ENCODE measurements around the gene KCTD19. TPM values are rescaled to one million over a fixed set of nuclear protein-coding genes. Genes with fewer than 3 reads are reported as not detected.
A peak's percentile ranks its signal among the peaks of the same experiment; 100 is the strongest.
"Not testable (repeated sequence)": the region's sequence is repeated elsewhere in the genome, so short reads cannot be mapped to it uniquely, and the experiment has no call there.

The KCTD19 gene
- under 1 TPM in 4 of 6 donors, not detected in 2; 0.09 to 0.56 (median 0.36) TPM for total RNA-seq
- under 1 TPM; 0.42 to 0.70 TPM for polyA plus RNA-seq

DNA sequence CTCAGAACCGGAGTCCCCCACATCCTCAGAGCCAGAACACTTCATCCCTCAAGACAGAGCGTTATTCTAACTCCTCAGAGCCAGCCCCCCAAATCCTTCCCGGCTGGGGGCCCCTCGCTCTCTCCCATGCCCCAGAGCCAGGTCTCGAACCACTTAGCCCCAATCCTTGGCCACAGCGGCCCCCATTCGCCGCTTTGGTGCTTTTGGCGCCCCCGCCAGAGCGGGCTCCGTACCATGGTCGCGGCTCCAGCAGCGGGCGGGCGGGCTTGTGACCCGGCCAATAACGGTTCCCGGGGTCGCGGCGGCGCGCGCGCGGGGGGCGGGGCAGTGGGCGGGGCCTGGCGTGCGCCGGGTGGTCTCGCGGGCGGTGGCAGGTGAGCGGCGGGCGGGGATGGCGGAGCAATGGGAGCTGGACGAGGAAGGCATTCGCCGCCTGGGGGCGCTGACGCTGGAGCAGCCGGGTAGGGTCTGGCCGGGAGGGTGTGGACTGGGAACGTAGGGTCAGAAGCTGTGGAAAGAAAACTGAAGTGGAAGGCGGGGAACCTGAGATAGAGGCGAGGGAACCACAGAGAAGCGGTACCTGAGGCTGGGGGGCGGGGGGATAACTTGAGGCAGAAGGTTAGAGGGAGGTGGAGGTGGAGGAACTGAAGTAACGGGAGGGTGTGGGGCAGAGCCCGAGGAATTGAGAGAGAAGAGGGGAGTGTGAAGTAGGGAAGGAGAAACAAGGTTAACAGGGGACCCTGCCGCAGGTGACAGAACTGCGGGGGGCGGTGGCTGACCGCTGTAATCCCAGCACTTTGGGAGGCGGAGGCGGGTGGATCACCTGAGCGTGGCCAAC, at the start of gene KCTD19, which contains the start of gene LRRC36:
TSS of gene KCTD19 (minus strand) at position 270 of the 838 bp plus-strand sequence. CDS start at position 236, 34 bp downstream.
TSS of gene LRRC36 (plus strand) at position 344 of the 838 bp plus-strand sequence. CDS start at position 392, 48 bp downstream.
- H3K36me3 ChIP-seq: no peaks in the 10 kb centered on the region
- no peak for FAIRE-seq
- 7 to 8% methylated on average over 58 to 61 of the region's 61 CpGs for WGBS, 2 donors
- peak within 1 kb of the TSS; percentile 37 to 61 (median 46) for H3K4me3 ChIP-seq
- TF ChIP-seq, protein P1, sequence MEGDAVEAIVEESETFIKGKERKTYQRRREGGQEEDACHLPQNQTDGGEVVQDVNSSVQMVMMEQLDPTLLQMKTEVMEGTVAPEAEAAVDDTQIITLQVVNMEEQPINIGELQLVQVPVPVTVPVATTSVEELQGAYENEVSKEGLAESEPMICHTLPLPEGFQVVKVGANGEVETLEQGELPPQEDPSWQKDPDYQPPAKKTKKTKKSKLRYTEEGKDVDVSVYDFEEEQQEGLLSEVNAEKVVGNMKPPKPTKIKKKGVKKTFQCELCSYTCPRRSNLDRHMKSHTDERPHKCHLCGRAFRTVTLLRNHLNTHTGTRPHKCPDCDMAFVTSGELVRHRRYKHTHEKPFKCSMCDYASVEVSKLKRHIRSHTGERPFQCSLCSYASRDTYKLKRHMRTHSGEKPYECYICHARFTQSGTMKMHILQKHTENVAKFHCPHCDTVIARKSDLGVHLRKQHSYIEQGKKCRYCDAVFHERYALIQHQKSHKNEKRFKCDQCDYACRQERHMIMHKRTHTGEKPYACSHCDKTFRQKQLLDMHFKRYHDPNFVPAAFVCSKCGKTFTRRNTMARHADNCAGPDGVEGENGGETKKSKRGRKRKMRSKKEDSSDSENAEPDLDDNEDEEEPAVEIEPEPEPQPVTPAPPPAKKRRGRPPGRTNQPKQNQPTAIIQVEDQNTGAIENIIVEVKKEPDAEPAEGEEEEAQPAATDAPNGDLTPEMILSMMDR (IDR thresholded peaks at IDR 0.05): peak; percentile 14 to 30 (median 25)
- H3K9me3 ChIP-seq: no peaks in the 10 kb centered on the region
- peak; percentile 68 to 91 (median 84) for DNase-seq
- peaks cover 0 to 6% (median 0%) of the 10 kb centered on the region in 3 donors for H3K4me1 ChIP-seq
- intact Hi-C loops (cut with DNase I): no loop called here
- H3K27ac ChIP-seq: peak within 1 kb of the TSS in 1 of 4 donors; percentile 10
- peak; percentile 94 to 98 (median 96) for ATAC-seq
- H3K27me3 ChIP-seq: no peaks in the 10 kb centered on the region

DNA sequence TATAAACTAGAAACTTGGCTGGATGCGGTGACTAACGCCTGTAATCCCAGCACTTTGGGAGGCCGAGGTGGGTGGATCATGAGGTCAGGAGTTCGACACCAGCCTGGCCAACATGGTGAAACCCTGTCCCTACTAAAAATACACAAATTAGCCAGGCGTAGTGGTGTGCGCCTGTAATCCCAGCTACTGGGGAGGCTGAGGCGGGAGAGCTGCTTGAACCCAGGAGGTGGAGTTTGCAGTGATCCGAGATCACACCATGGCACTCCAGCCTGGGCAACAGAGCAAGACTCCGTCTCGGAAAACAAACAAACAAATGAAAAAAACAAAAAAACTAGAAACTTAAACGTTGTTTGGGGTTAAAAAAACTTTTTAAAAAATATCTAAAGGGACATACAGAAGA, 49.5 kb upstream of the KCTD19 start:
- WGBS, 2 donors: 87 to 90% methylated on average over 11 of the region's 11 CpGs
- H3K27ac ChIP-seq; ATAC-seq; DNase-seq; FAIRE-seq; H3K27me3 ChIP-seq; H3K4me3 ChIP-seq; intact Hi-C loops (cut with DNase I); H3K4me1 ChIP-seq; H3K9me3 ChIP-seq; H3K36me3 ChIP-seq: not testable (repeated sequence)

DNA sequence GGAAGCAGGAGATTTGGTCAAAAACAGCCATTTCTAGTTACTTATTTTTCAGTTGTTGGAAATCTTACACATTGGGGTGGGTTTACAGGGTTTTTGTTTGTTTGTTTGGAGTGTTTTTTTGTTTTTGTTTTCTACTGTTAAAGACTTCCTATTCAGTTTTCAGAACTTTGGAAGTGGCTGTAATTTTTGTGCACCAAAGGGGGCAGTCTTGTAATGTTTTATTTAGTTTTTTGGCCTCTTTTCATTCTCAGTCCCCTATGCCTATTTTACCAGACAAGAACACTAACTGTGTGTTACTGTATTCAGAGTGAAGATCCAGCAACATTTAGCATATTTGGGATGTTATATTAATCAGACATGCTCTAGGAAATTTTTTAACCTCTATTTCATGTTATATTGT, 46.1 kb upstream of the KCTD19 start:
- FAIRE-seq: no peak
- TF ChIP-seq, protein P1 (IDR thresholded peaks at IDR 0.05): peak in 3 of 4 donors; percentile 9 to 20 (median 13)
- DNase-seq: no peak

DNA sequence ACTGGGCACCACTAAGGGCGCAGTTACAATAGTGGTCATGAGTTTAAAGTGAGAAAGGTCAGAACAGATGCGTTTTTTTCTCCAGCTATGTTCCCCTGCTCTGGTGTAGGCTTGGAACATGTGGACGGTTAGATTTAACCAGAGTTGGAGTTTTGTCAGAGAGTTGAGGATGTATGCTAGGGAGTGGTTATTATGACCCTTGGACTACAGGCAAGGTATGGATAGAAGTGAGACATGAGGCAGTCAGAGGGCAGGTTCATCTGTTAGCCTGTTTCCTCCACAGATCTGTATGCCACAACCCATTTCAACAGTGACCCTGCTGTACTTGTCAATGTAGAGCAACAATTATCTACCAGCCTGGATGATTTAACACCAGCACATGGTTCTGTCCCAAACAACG, 44.1 kb upstream of the KCTD19 start:
- no peaks in the 10 kb centered on the region for H3K27me3 ChIP-seq
- TF ChIP-seq, protein P1 (IDR thresholded peaks at IDR 0.05): no peak
- DNase-seq (no peak), FAIRE-seq (no peak), ATAC-seq (no peak)
- no peak overlapping the region for H3K4me3 ChIP-seq
- no peaks in the 10 kb centered on the region for H3K9me3 ChIP-seq
- intact Hi-C loops (cut with DNase I): no loop called here
- H3K36me3 ChIP-seq: no peaks in the 10 kb centered on the region
- no peaks in the 10 kb centered on the region for H3K4me1 ChIP-seq
- WGBS, 2 donors: 83 to 91% methylated on average over 4 of the region's 4 CpGs
- no peak overlapping the region for H3K27ac ChIP-seq

More for the DNA sequence above, 46.1 kb upstream of the KCTD19 start:
- H3K9me3 ChIP-seq: no peaks in the 10 kb centered on the region
- H3K36me3 ChIP-seq: no peaks in the 10 kb centered on the region
- intact Hi-C loops (cut with DNase I): no loop called here
- peak; percentile 31 to 80 (median 67) for ATAC-seq
- H3K27ac ChIP-seq: no peak overlapping the region
- H3K27me3 ChIP-seq: no peaks in the 10 kb centered on the region
- H3K4me3 ChIP-seq: no peak overlapping the region
- no peaks in the 10 kb centered on the region for H3K4me1 ChIP-seq

DNA sequence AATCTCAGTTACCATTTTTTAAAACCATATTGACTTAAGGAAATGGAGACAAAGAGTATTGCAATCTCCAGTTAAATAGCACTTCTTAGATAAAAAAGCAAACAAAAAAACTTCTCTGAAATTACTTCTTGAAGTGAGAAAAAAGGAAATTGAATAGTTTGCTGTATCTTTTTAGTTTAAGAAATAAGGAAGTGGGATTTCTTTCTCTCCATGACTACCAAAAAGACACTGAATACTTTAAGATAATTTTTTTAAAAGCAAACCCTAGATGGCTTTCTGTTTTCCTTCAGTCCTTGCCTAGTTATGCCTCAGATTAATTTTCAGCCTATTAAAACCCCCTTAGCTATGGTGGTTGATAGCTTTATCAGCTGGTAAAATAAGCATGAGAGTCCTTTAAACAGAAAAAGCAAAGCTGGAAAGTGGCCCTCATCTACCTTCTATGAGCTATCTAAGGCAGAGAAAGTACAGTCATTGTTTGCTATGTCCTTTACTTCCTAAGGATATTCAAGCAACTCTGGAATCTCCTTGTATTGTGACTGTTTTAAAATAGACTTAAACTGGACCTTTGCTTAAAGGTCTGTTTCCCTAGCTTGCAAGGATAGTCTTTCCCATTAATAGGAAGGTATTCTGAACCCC, 38.2 kb upstream of the KCTD19 start:
- H3K9me3 ChIP-seq: no peaks in the 10 kb centered on the region
- peak overlapping the region in 3 of 4 donors; percentile 30 to 83 (median 76) for H3K27ac ChIP-seq
- H3K27me3 ChIP-seq: no peaks in the 10 kb centered on the region
- intact Hi-C loops (cut with DNase I): loop anchor here in 1 of 3 donors (5.0 kb wide), 1 partner anchor 38 kb away; no protein-coding TSS in a partner anchor
- ATAC-seq (peak in 1 of 4 donors; percentile 14), DNase-seq (no peak), FAIRE-seq (no peak)
- no peaks in the 10 kb centered on the region for H3K36me3 ChIP-seq
- TF ChIP-seq, protein P1 (IDR thresholded peaks at IDR 0.05): no peak
- H3K4me3 ChIP-seq: no peak overlapping the region
- peaks cover 6 to 31% (median 24%) of the 10 kb centered on the region in 3 donors for H3K4me1 ChIP-seq

All from pancreas (tissue), 10 donors.